B cell (primary cell): ENCODE measurements around the gene FUT7. TPM values are rescaled to one million over a fixed set of nuclear protein-coding genes. Genes with fewer than 3 reads are reported as not detected.

Source experiments
- ATAC-seq: fragments of 200-7000 bp; cut with Tn5 transposase; one replicate; pipeline ENCODE4 v1.10.0; 2021; ENCODE audit warnings: low read depth, mild to moderate bottlenecking, moderate number of reproducible peaks, moderate library complexity
- CTCF ChIA-PET: fragments of 350-600 bp; sonication (Branson Sonifier 250); formaldehyde crosslinking; loops from one replicate; lab custom pipeline; 2021; ENCODE audit warnings: antibody characterized with exemption, inconsistent platforms; lab: Charles Lee
- POLR2A ChIA-PET: fragments of 350-600 bp; sonication (Branson Sonifier 250); formaldehyde crosslinking; loops from one replicate; lab custom pipeline; 2021; ENCODE audit warnings: antibody characterized with exemption; lab: Charles Lee
- DNase-seq: peaks from one replicate; pipeline ENCODE4 v3.0.0; 2013
- H2AFZ ChIP-seq: 2 replicates; pipeline ENCODE4 v1.6.1; 2012; ENCODE audit warnings: mild to moderate bottlenecking, low read depth, low read length; ENCODE audit not compliant: insufficient read depth, poor library complexity, severe bottlenecking
- H3K27ac ChIP-seq, 2 donors: 1 replicate in 1 of 2; 2 replicates in 1 of 2; pipeline ENCODE4 v1.5.1; 2012 to 2013; ENCODE audit warnings: low read length in 2 of 2, mild to moderate bottlenecking in 2 of 2, moderate library complexity in 1 of 2
- H3K27me3 ChIP-seq, 4 experiments: fragments of 200-600 bp in 1 of 4; sonication (generic) in 1 of 4; replicated peaks in 1 of 4; 1 replicate in 2 of 4; 2 replicates in 2 of 4; pipeline versions ENCODE4 v1.6.1 to v1.7.0; 2013 to 2016; ENCODE audit warnings: low read length in 3 of 4, mild to moderate bottlenecking in 2 of 4, mixed read lengths in 1 of 4, moderate library complexity in 1 of 4; ENCODE audit not compliant: insufficient read depth in 4 of 4, control insufficient read depth in 3 of 4; ENCODE audit errors: control extremely low read depth in 1 of 4
- H3K36me3 ChIP-seq, 2 experiments: replicated peaks in 1 of 2; 1 replicate in 1 of 2; 2 replicates in 1 of 2; pipeline versions ENCODE4 v1.6.1 to v1.7.1; 2013; ENCODE audit warnings: low read length in 1 of 2; ENCODE audit not compliant: insufficient read depth in 2 of 2, control insufficient read depth in 1 of 2; ENCODE audit errors: control extremely low read depth in 1 of 2, extremely low read depth in 1 of 2
- H3K4me1 ChIP-seq, 2 donors: fragments of 200-600 bp in 1 of 2; sonication (generic) in 1 of 2; 1 replicate in 1 of 2; 2 replicates in 1 of 2; pipeline versions ENCODE4 v1.5.1 to v1.6.1; 2013 to 2017; ENCODE audit warnings: low read length in 2 of 2; ENCODE audit not compliant: control insufficient read depth in 2 of 2, insufficient read depth in 2 of 2
- H3K4me2 ChIP-seq: replicated peaks from 2 replicates; pipeline ENCODE3; 2012; ENCODE audit warnings: mild to moderate bottlenecking, low read depth, low read length; ENCODE audit not compliant: poor library complexity, severe bottlenecking
- H3K4me3 ChIP-seq, 5 experiments: fragments of 200-600 bp in 1 of 5; sonication (generic) in 1 of 5; 1 replicate in 3 of 5; 2 replicates in 2 of 5; pipeline versions ENCODE4 v1.5.1 to v1.7.0; 2011 to 2016; ENCODE audit warnings: low read length in 4 of 5, mild to moderate bottlenecking in 4 of 5, low read depth in 2 of 5, control low read depth in 1 of 5, moderate library complexity in 1 of 5; ENCODE audit not compliant: insufficient read depth in 1 of 5; ENCODE audit errors: control extremely low read depth in 1 of 5, extremely low read depth in 1 of 5
- H3K79me2 ChIP-seq: fragments of 200-600 bp; sonication (generic); one replicate; pipeline ENCODE4 v1.6.0; 2016; ENCODE audit warnings: low read length; ENCODE audit not compliant: control insufficient read depth, insufficient read depth
- H3K9ac ChIP-seq: fragments of 200-600 bp; sonication (generic); 2 replicates; pipeline ENCODE4 v1.6.1; 2017; ENCODE audit warnings: mild to moderate bottlenecking, low read length, moderate library complexity
- H3K9me3 ChIP-seq, 3 donors: one replicate each; pipeline versions ENCODE4 v1.6.1 to v1.7.1; 2013; ENCODE audit warnings: low read length in 2 of 3; ENCODE audit not compliant: control insufficient read depth in 2 of 3, insufficient read depth in 1 of 3; ENCODE audit errors: control extremely low read depth in 1 of 3
- H4K20me1 ChIP-seq: 2 replicates; pipeline ENCODE4 v1.6.0; 2012; ENCODE audit warnings: mild to moderate bottlenecking, low read length; ENCODE audit not compliant: insufficient read depth, control insufficient read depth, poor library complexity, severe bottlenecking
- H3K27ac Mint-ChIP-seq: one replicate; pipeline ENCODE4 v1.8.0; 2021; ENCODE audit warnings: mixed read lengths
- H3K27me3 Mint-ChIP-seq: one replicate; pipeline ENCODE4 v1.8.0; 2021; ENCODE audit warnings: mixed read lengths
- H3K4me1 Mint-ChIP-seq: one replicate; pipeline ENCODE4 v1.8.0; 2021; ENCODE audit warnings: mixed read lengths
- H3K4me3 Mint-ChIP-seq: one replicate; pipeline ENCODE4 v1.8.0; 2021; ENCODE audit warnings: mixed read lengths
- H3K9me3 Mint-ChIP-seq: one replicate; pipeline ENCODE4 v1.8.0; 2022; ENCODE audit warnings: mixed read lengths; ENCODE audit not compliant: insufficient read depth
- CTCF ChIP-seq: fragments of 200-600 bp; IDR thresholded peaks from one replicate; pipeline ENCODE4 v1.8.0; 2022; ENCODE audit warnings: antibody characterized with exemption, mild to moderate bottlenecking
- EZH2 ChIP-seq: IDR thresholded peaks from 2 replicates; pipeline ENCODE4 v1.6.1; 2012; ENCODE audit warnings: borderline replicate concordance, low read depth, mild to moderate bottlenecking, moderate library complexity, low read length; ENCODE audit not compliant: insufficient read depth, poor library complexity, severe bottlenecking
- WGBS: methylation state at CpG from one replicate; pipeline ENCODE4 v1.1.5; 2013; ENCODE audit warnings: missing lambda C conversion rate; ENCODE audit not compliant: insufficient coverage; 5-methylcytosine and 5-hydroxymethylcytosine counted together
- intact Hi-C: fragments of 100-400 bp; cut with micrococcal nuclease; formaldehyde crosslinking; loops from one replicate; pipeline ENCODE4 v1.10.0; 2022
- polyA plus RNA-seq: library from polyadenylated mRNA; depleted of rRNA; stranded (reverse); fragments of >200 nt; gene quantifications from 2 replicates; pipeline ENCODE4 v1.2.3, GENCODE V29; 2012
- total RNA-seq, 2 donors: library from RNA; stranded (reverse); fragments of 120-200 nt in 1 of 2; gene quantifications; 1 replicate in 1 of 2; 2 replicates in 1 of 2; pipeline versions ENCODE4 v1.2.3 to v1.2.4, GENCODE V29; 2013 to 2022

The FUT7 gene
- total and polyA plus RNA-seq, 2 donors (not counting 1 experiment from before 2014, with no cell fraction given), result 7.3 to 8.2 TPM

- Histone ChIP-seq H3K9me3 (peaks cover 0 to 8% (median 0%) of the 10 kb centered on the region in 3 donors), H3K27ac (peak overlapping the region; percentile 4 to 74), H3K79me2 (no peaks in the 10 kb centered on the region), H3K4me2 (peak overlapping the region; percentile 73), H3K4me1 (peaks cover 46 to 58% of the 10 kb centered on the region in 2 donors), H2AFZ (peak overlapping the region; percentile 48), H3K9ac (peak overlapping the region; percentile 51), H4K20me1 (no peaks in the 10 kb centered on the region), H3K27me3 (peaks cover 0 to 4% (median 0%) of the 10 kb centered on the region in 4 experiments), H3K4me3 (peak overlapping the region in 2 of 5 experiments; percentile 41 to 50), H3K36me3 (no peaks in the 10 kb centered on the region)
- intact Hi-C loops, result loop anchor here (1.0 kb wide), 1 partner anchor 8 kb away; the partner anchor contains the start of gene PAXX
- DNase-seq (peak; percentile 68), ATAC-seq (peak; percentile 54)
- Mint-ChIP-seq H3K27me3 (peaks cover 3% of the 10 kb centered on the region), H3K4me1 (peaks cover 44% of the 10 kb centered on the region), H3K9me3 (no peaks in the 10 kb centered on the region), H3K4me3 (peak overlapping the region; percentile 81), H3K27ac (peak overlapping the region; percentile 87)
- ChIA-PET POLR2A (interaction anchor here (0.6 to 1.9 kb wide), 9 partner anchors 8 to 299 kb away, joined by 3 to 18 read pairs (median 4); partner anchors contain the start of gene PAXX), CTCF (interaction anchor here (0.7 to 4.4 kb wide), 10 partner anchors 9 to 453 kb away, joined by 3 to 27 read pairs (median 6); partner anchors contain the start of genes ABCA2, FUT7 and PAXX)
- TF ChIP-seq EZH2, result no peak
- 40% methylated on average over 10 of the region's 10 CpGs for WGBS
These were observed 31.5 kb downstream of the FUT7 start for GRCh38 chr9:137000177-137000930.

GRCh38 chr9:136997830-136998234 lies 34.1 kb downstream of the FUT7 start:
- peak overlapping the region in 1 of 5 experiments; percentile 33 for H3K4me3 ChIP-seq
- no peaks in the 10 kb centered on the region for H3K9me3 Mint-ChIP-seq
- peaks cover 0 to 6% of the 10 kb centered on the region in 2 experiments for H3K36me3 ChIP-seq
- H3K27ac ChIP-seq, result peak overlapping the region; percentile 29 to 54
- H2AFZ ChIP-seq, result peak overlapping the region; percentile 60
- ATAC-seq (no peak), DNase-seq (no peak)
- H3K4me1 ChIP-seq, result peaks cover 58 to 72% of the 10 kb centered on the region in 2 donors
- POLR2A ChIA-PET, result no interaction called here
- peaks cover 16% of the 10 kb centered on the region for H4K20me1 ChIP-seq
- TF ChIP-seq CTCF, result no peak
- TF ChIP-seq EZH2, result no peak
- peak overlapping the region; percentile 90 for H3K4me2 ChIP-seq
- peak overlapping the region; percentile 19 for H3K9ac ChIP-seq
- H3K27ac Mint-ChIP-seq, result peak overlapping the region; percentile 80
- peaks cover 0 to 4% (median 0%) of the 10 kb centered on the region in 4 experiments for H3K27me3 ChIP-seq
- H3K4me3 Mint-ChIP-seq, result peak overlapping the region; percentile 76
- 5% methylated on average over 8 of the region's 18 CpGs for WGBS
- H3K4me1 Mint-ChIP-seq, result peaks cover 52% of the 10 kb centered on the region
- peaks cover 3% of the 10 kb centered on the region for H3K27me3 Mint-ChIP-seq
- intact Hi-C loops, result no loop called here
- H3K9me3 ChIP-seq, result peaks cover 0 to 7% (median 0%) of the 10 kb centered on the region in 3 donors
- H3K79me2 ChIP-seq, result peaks cover 10% of the 10 kb centered on the region
- CTCF ChIA-PET, result interaction anchor here (1.3 to 3.4 kb wide), 3 partner anchors 31 to 208 kb away, joined by 3 to 22 read pairs (median 4); partner anchors contain the start of gene ABCA2
